Trophoblast cell (in vitro differentiated cells and primary cell): ENCODE measurements around the gene MTUS2.

Source experiments
- DNase-seq, 2 donors: peaks; one replicate each; pipeline ENCODE4 v3.0.0-alpha.2; 2016
- H2AFZ ChIP-seq: 2 replicates; pipeline ENCODE4 v1.6.1; 2013; ENCODE audit warnings: low read length, moderate library complexity, mild to moderate bottlenecking; ENCODE audit not compliant: insufficient read depth, poor library complexity
- H2AK5ac ChIP-seq: 2 replicates; pipeline ENCODE4 v1.6.1; 2013; ENCODE audit warnings: mild to moderate bottlenecking, low read length
- H2BK120ac ChIP-seq: 2 replicates; pipeline ENCODE4 v1.6.1; 2013; ENCODE audit warnings: low read length, mild to moderate bottlenecking, moderate library complexity; ENCODE audit not compliant: insufficient read depth, poor library complexity
- H2BK12ac ChIP-seq: 2 replicates; pipeline ENCODE4 v1.6.1; 2013; ENCODE audit warnings: mild to moderate bottlenecking, low read length, moderate library complexity
- H2BK5ac ChIP-seq: 2 replicates; pipeline ENCODE4 v1.6.1; 2013; ENCODE audit warnings: low read length, low read depth, moderate library complexity, mild to moderate bottlenecking; ENCODE audit not compliant: poor library complexity
- H3K14ac ChIP-seq: 2 replicates; pipeline ENCODE4 v1.6.1; 2013; ENCODE audit warnings: mild to moderate bottlenecking, low read length
- H3K18ac ChIP-seq: 2 replicates; pipeline ENCODE4 v1.6.1; 2013; ENCODE audit warnings: mild to moderate bottlenecking, low read length
- H3K23ac ChIP-seq: 2 replicates; pipeline ENCODE4 v1.6.1; 2013; ENCODE audit warnings: low read length
- H3K27ac ChIP-seq: 2 replicates; pipeline ENCODE4 v1.5.1; 2013; ENCODE audit warnings: low read depth, mild to moderate bottlenecking, inconsistent platforms, low read length, moderate library complexity
- H3K27me3 ChIP-seq: 2 replicates; pipeline ENCODE4 v1.6.1; 2013; ENCODE audit warnings: inconsistent platforms, mild to moderate bottlenecking, low read length, moderate library complexity; ENCODE audit not compliant: insufficient read depth
- H3K36me3 ChIP-seq, 2 experiments: 1 replicate in 1 of 2; 2 replicates in 1 of 2; pipeline ENCODE4 v1.6.1; 2013; ENCODE audit warnings: low read length in 2 of 2, mild to moderate bottlenecking in 2 of 2, moderate library complexity in 1 of 2; ENCODE audit not compliant: insufficient read depth in 2 of 2, control insufficient read depth in 1 of 2
- H3K4ac ChIP-seq: 2 replicates; pipeline ENCODE4 v1.6.1; 2013; ENCODE audit warnings: low read depth, mild to moderate bottlenecking, low read length, moderate library complexity
- H3K4me1 ChIP-seq, 2 experiments: 1 replicate in 1 of 2; 2 replicates in 1 of 2; pipeline ENCODE4 v1.6.1; 2013; ENCODE audit warnings: low read length in 2 of 2, mild to moderate bottlenecking in 2 of 2, moderate library complexity in 1 of 2; ENCODE audit not compliant: insufficient read depth in 2 of 2, control insufficient read depth in 1 of 2
- H3K4me2 ChIP-seq: 2 replicates; pipeline ENCODE4 v1.6.1; 2013; ENCODE audit warnings: inconsistent platforms, mild to moderate bottlenecking, low read length, moderate library complexity
- H3K4me3 ChIP-seq: 2 replicates; pipeline ENCODE4 v1.5.1; 2013; ENCODE audit warnings: mild to moderate bottlenecking, low read depth, low read length, inconsistent platforms
- H3K79me1 ChIP-seq: one replicate; pipeline ENCODE4 v1.6.1; 2013; ENCODE audit warnings: low read length
- H3K79me2 ChIP-seq: 2 replicates; pipeline ENCODE4 v1.6.1; 2013; ENCODE audit warnings: low read length, mild to moderate bottlenecking; ENCODE audit not compliant: control insufficient read depth, insufficient read depth, poor library complexity
- H3K9ac ChIP-seq: 2 replicates; pipeline ENCODE4 v1.6.1; 2013; ENCODE audit warnings: mild to moderate bottlenecking, low read length
- H3K9me3 ChIP-seq: 2 replicates; pipeline ENCODE4 v1.6.1; 2013; ENCODE audit warnings: low read depth, mild to moderate bottlenecking, control low read depth, inconsistent platforms, low read length; ENCODE audit not compliant: insufficient read depth
- H4K12ac ChIP-seq: 2 replicates; pipeline ENCODE4 v1.6.1; 2013; ENCODE audit warnings: low read depth, mild to moderate bottlenecking, low read length, moderate library complexity
- H4K8ac ChIP-seq: 2 replicates; pipeline ENCODE4 v1.6.1; 2013; ENCODE audit warnings: low read depth, mild to moderate bottlenecking, low read length, moderate library complexity
- H4K91ac ChIP-seq: one replicate; pipeline ENCODE4 v1.6.1; 2013; ENCODE audit warnings: low read depth, mild to moderate bottlenecking, low read length, moderate library complexity
- WGBS: extraction: QIAGEN DNeasy Blood & Tissue Kit; methylation state at CpG from one replicate; pipeline ENCODE4 v1.1.7; 2013; ENCODE audit warnings: missing lambda C conversion rate; ENCODE audit not compliant: insufficient read length, insufficient coverage; ENCODE audit errors: extremely low coverage; 5-methylcytosine and 5-hydroxymethylcytosine counted together

Gene MTUS2

DNA sequence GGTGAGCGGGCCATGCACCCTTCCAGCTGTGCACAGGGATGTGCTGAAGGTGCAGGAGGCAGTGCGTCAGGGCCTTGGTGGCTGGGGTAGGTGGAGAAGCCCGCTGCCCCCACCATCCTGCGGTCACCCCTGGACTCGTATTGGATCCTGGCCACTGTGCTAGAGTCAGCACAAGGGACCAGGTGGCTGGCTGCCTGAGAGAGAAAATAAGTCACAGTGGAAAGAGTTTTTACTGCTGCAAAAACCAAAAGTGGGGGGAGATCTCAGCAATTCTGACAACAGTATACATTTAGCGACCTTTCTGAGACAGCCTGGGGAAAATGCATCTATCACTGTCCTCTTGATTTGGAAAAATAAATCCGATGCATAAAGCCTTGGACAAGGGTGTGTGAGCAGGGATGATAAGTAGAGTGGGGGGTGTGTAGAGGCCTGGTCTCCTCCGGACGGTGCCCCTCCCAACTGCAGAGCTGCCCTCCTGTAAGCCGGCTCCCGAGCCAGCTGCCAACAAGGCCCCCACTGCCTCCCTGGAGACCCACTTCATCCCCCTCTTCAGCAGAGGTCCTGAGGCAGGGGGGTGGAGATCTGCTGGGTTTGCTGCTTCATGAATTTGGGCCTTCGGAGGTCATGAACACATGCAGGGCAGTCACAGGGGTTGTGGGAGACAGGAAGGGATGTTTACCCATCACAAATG lies 691.1 kb downstream of the MTUS2 start:
- Histone ChIP-seq H4K12ac (no peak overlapping the region), H4K8ac (no peak overlapping the region), H2BK120ac (peak overlapping the region; percentile 18), H3K18ac (peak overlapping the region; percentile 70), H3K4me2 (no peak overlapping the region), H3K9ac (no peak overlapping the region), H2AK5ac (peak overlapping the region; percentile 59), H3K79me2 (no peaks in the 10 kb centered on the region), H2BK12ac (peak overlapping the region; percentile 33), H4K91ac (peak overlapping the region; percentile 60), H3K79me1 (peaks cover 32% of the 10 kb centered on the region), H3K4me1 (peaks cover 30 to 36% of the 10 kb centered on the region in 2 experiments), H3K23ac (no peak overlapping the region), H3K4me3 (no peak overlapping the region), H2AFZ (no peak overlapping the region), H3K36me3 (peaks cover 39 to 46% of the 10 kb centered on the region in 2 experiments), H3K14ac (peak overlapping the region; percentile 16), H3K9me3 (peaks cover 2% of the 10 kb centered on the region), H3K27ac (no peak overlapping the region), H2BK5ac (no peak overlapping the region), H3K4ac (peak overlapping the region; percentile 23), H3K27me3 (no peaks in the 10 kb centered on the region)
- DNase-seq: no peak
- no CpG with 5 or more reads among the region's 12 CpGs for WGBS

DNA sequence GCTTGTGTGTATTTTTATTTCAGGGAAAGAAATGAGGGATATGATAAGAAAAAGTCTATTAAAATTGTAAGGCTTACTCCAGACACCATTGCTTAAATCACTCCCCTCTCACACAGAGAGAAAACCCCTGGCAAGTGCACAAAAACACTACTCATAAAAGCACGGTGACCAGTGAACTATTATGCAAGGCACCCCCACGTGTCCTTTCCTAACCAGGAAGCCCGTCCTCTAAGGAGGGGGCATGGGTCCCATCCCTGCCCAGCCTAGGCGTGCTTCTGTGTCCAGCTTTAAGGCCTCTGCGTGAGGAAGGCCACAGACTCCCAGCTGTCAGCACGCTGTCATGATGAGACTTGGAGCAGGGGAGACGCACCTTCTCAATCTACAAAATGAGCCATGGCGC lies 691.8 kb downstream of the MTUS2 start:
- no CpG with 5 or more reads among the region's 8 CpGs for WGBS
- H3K23ac ChIP-seq: no peak overlapping the region
- peaks cover 2% of the 10 kb centered on the region for H3K9me3 ChIP-seq
- H2AFZ ChIP-seq: no peak overlapping the region
- peak overlapping the region; percentile 72 for H2BK12ac ChIP-seq
- H3K4ac ChIP-seq: no peak overlapping the region
- no peak overlapping the region for H3K4me2 ChIP-seq
- H3K4me3 ChIP-seq: no peak overlapping the region
- H2AK5ac ChIP-seq: peak overlapping the region; percentile 73
- peak overlapping the region; percentile 70 for H3K18ac ChIP-seq
- no peak for DNase-seq
- H3K4me1 ChIP-seq: peaks cover 30 to 36% of the 10 kb centered on the region in 2 experiments
- no peak overlapping the region for H3K27ac ChIP-seq
- peaks cover 34% of the 10 kb centered on the region for H3K79me1 ChIP-seq
- no peak overlapping the region for H4K12ac ChIP-seq
- peak overlapping the region; percentile 53 for H4K8ac ChIP-seq
- peak overlapping the region; percentile 35 for H2BK120ac ChIP-seq
- no peaks in the 10 kb centered on the region for H3K27me3 ChIP-seq
- H3K36me3 ChIP-seq: peaks cover 45 to 52% of the 10 kb centered on the region in 2 experiments
- no peak overlapping the region for H3K14ac ChIP-seq
- H4K91ac ChIP-seq: peak overlapping the region; percentile 78
- no peak overlapping the region for H3K9ac ChIP-seq
- H3K79me2 ChIP-seq: no peaks in the 10 kb centered on the region
- H2BK5ac ChIP-seq: no peak overlapping the region

DNA sequence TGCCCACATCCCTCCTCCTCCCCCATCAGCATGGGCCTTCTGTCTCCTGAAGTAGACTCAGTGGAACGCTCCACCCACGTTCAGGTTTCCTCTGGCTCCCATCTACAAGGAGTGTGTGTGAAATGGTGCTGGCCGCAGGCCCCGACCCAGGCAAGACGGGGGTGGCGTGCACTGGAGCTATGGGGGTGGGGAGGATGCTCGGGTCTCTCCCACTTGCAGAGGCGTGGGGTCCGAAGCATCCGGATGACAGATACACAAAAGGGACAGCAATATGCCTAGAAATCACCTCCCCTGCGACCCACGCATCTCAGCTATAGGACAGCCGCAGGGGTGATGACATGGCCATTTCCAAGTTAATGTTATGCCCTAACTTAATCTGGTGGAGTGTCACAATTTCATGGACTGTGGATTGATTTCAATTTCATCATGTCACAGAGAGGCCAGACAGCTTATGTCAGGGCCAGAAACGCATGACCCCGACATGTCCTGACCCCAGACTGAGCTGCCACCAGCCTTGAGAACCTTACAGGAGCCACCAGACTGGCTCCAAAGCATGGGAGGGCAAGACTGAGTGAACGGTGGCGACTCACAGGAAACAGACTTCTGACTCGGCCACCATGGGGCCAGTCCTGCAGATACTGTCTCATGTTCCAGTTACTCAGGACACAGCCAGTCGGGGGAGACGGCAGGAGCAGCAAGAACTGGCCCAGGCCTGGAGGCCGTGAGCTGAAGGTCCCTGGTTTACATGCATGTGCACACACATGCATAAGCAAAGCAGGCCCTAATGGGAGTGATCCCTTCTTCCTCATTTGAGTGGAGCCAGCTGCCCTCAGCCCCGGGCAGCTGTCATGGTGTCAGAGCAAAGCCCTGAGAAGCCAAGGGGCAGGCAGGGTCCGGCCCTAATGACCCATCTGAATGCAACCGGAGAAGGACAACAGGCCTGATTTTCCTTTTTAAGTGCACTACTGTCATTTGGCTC lies 693.2 kb downstream of the MTUS2 start:
- H2AFZ ChIP-seq: no peak overlapping the region
- no CpG with 5 or more reads among the region's 24 CpGs for WGBS

DNA sequence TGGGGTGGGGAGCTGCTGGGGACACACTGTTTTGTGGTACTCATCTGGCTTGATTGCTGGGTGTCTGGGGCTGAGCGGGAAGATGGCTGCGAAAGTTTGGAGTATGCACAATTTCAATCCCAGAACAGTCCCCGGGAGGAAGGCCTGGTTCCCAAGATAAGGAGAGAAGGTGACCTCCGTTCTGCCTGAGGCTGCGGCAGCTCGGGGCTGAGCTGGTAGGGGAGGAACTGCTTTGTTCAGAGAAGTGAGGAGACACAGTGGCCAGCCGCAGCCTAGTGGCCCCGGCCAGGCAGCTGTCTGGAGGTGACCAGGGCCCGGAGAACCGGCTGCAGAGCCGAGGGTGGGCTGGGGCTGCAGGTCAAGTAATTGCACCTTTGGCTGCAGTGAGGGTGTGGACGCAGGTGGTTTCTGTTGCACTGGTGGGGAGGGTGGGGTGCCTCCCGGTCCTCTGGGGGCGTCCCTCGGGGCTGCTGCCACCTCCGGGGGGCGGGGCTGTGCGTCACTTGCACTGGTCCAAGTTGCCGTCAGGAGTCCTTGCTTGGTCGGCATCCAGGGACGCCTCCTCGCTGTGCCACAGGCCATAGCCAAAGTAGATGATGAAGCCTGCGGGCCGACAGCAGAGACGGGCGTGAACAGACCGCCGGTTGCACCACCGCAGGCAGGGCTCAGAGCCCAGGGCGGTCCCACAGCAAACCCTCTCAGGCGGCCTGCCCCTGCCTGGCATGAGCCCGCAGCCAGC lies 694.0 kb downstream of the MTUS2 start:
- Histone ChIP-seq H3K4me3 (no peak overlapping the region), H3K36me3 (peaks cover 60 to 70% of the 10 kb centered on the region in 2 experiments), H3K27me3 (no peaks in the 10 kb centered on the region), H3K4me1 (peaks cover 27 to 28% of the 10 kb centered on the region in 2 experiments), H2AFZ (no peak overlapping the region), H4K8ac (peak overlapping the region; percentile 33), H3K14ac (peak overlapping the region; percentile 63), H3K18ac (peak overlapping the region; percentile 50), H3K79me2 (no peaks in the 10 kb centered on the region), H2BK5ac (peak overlapping the region; percentile 28), H3K23ac (no peak overlapping the region), H3K9ac (no peak overlapping the region), H4K12ac (no peak overlapping the region), H3K9me3 (peaks cover 2% of the 10 kb centered on the region), H2BK12ac (peak overlapping the region; percentile 28), H3K27ac (peak overlapping the region; percentile 46), H3K79me1 (peaks cover 28% of the 10 kb centered on the region), H2BK120ac (peak overlapping the region; percentile 13), H2AK5ac (peak overlapping the region; percentile 8), H3K4ac (peak overlapping the region; percentile 4), H3K4me2 (no peak overlapping the region), H4K91ac (peak overlapping the region; percentile 86)
- no CpG with 5 or more reads among the region's 32 CpGs for WGBS
- DNase-seq: no peak

More for the DNA sequence above, 693.2 kb downstream of the MTUS2 start:
- H3K18ac ChIP-seq: peak overlapping the region; percentile 36
- peaks cover 54 to 62% of the 10 kb centered on the region in 2 experiments for H3K36me3 ChIP-seq
- peaks cover 2% of the 10 kb centered on the region for H3K9me3 ChIP-seq
- H3K79me2 ChIP-seq: no peaks in the 10 kb centered on the region
- H4K12ac ChIP-seq: no peak overlapping the region
- peak overlapping the region; percentile 2 for H3K14ac ChIP-seq
- H4K91ac ChIP-seq: peak overlapping the region; percentile 86
- no peaks in the 10 kb centered on the region for H3K27me3 ChIP-seq
- no peak for DNase-seq
- H3K9ac ChIP-seq: no peak overlapping the region
- H2BK5ac ChIP-seq: peak overlapping the region; percentile 28
- H3K23ac ChIP-seq: no peak overlapping the region
- H2BK120ac ChIP-seq: peak overlapping the region; percentile 15
- peak overlapping the region; percentile 3 for H2AK5ac ChIP-seq
- no peak overlapping the region for H3K4me2 ChIP-seq
- H4K8ac ChIP-seq: peak overlapping the region; percentile 33
- H3K4me3 ChIP-seq: no peak overlapping the region
- peak overlapping the region; percentile 46 for H3K27ac ChIP-seq
- H3K79me1 ChIP-seq: peaks cover 32% of the 10 kb centered on the region
- H3K4me1 ChIP-seq: peaks cover 28 to 33% of the 10 kb centered on the region in 2 experiments
- peak overlapping the region; percentile 16 for H2BK12ac ChIP-seq
- no peak overlapping the region for H3K4ac ChIP-seq
